Measurements from ENCODE around the gene HYAL3. TPM values are rescaled to one million over a fixed set of nuclear protein-coding genes. Genes with fewer than 3 reads are reported as not detected.

Gene HYAL3
- total RNA-seq, result 1 to 10 TPM; 2.4 to 8.8 (median 4.0) TPM

GRCh38 chr3:50298836-50299637, at the start of gene HYAL3, which contains the start of gene NAA80:
HYAL3 (minus strand) TSS chr3:50299405; CDS start chr3:50295602, 3,803 bp downstream.
NAA80 (minus strand) TSS chr3:50299405; CDS start chr3:50297463, 1,942 bp downstream.
- Histone ChIP-seq H3K27me3 (no peaks in the 10 kb centered on the region), H3K4me3 (peak within 1 kb of the TSS; percentile 41 to 68), H3K27ac (peak within 1 kb of the TSS; percentile 64 to 92 (median 90)), H3K36me3 (peaks cover 0 to 12% of the 10 kb centered on the region in 2 donors), H3K9me3 (no peaks in the 10 kb centered on the region), H3K4me1 (peaks cover 0 to 56% (median 26%) of the 10 kb centered on the region in 3 donors)
- TF ChIP-seq EP300 (IDR thresholded peaks at IDR 0.05) (no peak), POLR2A (IDR thresholded peaks at IDR 0.05) (peak; percentile 91 to 92), CTCF (IDR thresholded peaks at IDR 0.05) (peak in 3 of 4 experiments; percentile 40 to 76 (median 69)), POLR2AphosphoS5 (IDR thresholded peaks at IDR 0.05) (peak; percentile 92)
- ATAC-seq, result peak; percentile 92
- WGBS, 2 donors (ENCODE audit: low coverage in 1 of 2), result 1% methylated on average over 14 of the region's 61 CpGs; no CpG with 5 or more reads in 1 of the 2 donors

- Histone ChIP-seq H3K27me3 (no peaks in the 10 kb centered on the region), H3K36me3 (peaks cover 0 to 20% of the 10 kb centered on the region in 2 donors), H3K4me3 (no peak overlapping the region), H3K4me1 (peaks cover 0 to 64% (median 31%) of the 10 kb centered on the region in 3 donors), H3K27ac (peak overlapping the region in 2 of 4 donors; percentile 32 to 48), H3K9me3 (no peaks in the 10 kb centered on the region)
- no peak for TF ChIP-seq POLR2A (IDR thresholded peaks at IDR 0.05)
- TF ChIP-seq POLR2AphosphoS5 (IDR thresholded peaks at IDR 0.05), result no peak
- no peak for TF ChIP-seq EP300 (IDR thresholded peaks at IDR 0.05)
- TF ChIP-seq CTCF (IDR thresholded peaks at IDR 0.05), result peak in 3 of 4 experiments; percentile 23 to 63 (median 59)
- WGBS, 2 donors (ENCODE audit: low coverage in 1 of 2), result 9 to 20% methylated on average over 4 to 9 of the region's 14 CpGs
- no peak for ATAC-seq
Observed at GRCh38 chr3:50347187-50347813, 48.1 kb upstream of the HYAL3 start.

- Histone ChIP-seq H3K4me1 (peaks cover 0 to 66% (median 36%) of the 10 kb centered on the region in 3 donors), H3K4me3 (peak within 1 kb of the TSS in 1 of 2 donors; percentile 48), H3K9me3 (no peaks in the 10 kb centered on the region), H3K36me3 (peaks cover 0 to 20% of the 10 kb centered on the region in 2 donors), H3K27ac (peak within 1 kb of the TSS in 1 of 4 donors; percentile 15), H3K27me3 (no peaks in the 10 kb centered on the region)
- ATAC-seq, result peak; percentile 48
- 6 to 29% methylated on average over 8 to 11 of the region's 45 CpGs for WGBS, 2 donors (ENCODE audit: low coverage in 1 of 2)
- TF ChIP-seq POLR2AphosphoS5 (IDR thresholded peaks at IDR 0.05) (no peak), POLR2A (IDR thresholded peaks at IDR 0.05) (no peak), EP300 (IDR thresholded peaks at IDR 0.05) (no peak), CTCF (IDR thresholded peaks at IDR 0.05) (no peak)
Observed at GRCh38 chr3:50345586-50346234, 46.5 kb upstream of the HYAL3 start, which contains the start of gene ZMYND10. ZMYND10 (minus strand) TSS chr3:50345732; CDS start chr3:50345579, 153 bp downstream.

- peaks cover 0 to 68% (median 37%) of the 10 kb centered on the region in 3 donors for H3K4me1 ChIP-seq
- H3K27ac ChIP-seq, result no peak overlapping the region
Observed at GRCh38 chr3:50345008-50345407, 45.8 kb upstream of the HYAL3 start.

More at GRCh38 chr3:50345008-50345407, 45.8 kb upstream of the HYAL3 start:
- Histone ChIP-seq H3K4me3 (peak overlapping the region in 1 of 2 donors; percentile 48), H3K27me3 (no peaks in the 10 kb centered on the region), H3K36me3 (peaks cover 0 to 20% of the 10 kb centered on the region in 2 donors), H3K9me3 (no peaks in the 10 kb centered on the region)
- 52 to 65% methylated on average over 4 to 6 of the region's 8 CpGs for WGBS, 2 donors (ENCODE audit: low coverage in 1 of 2)
- ATAC-seq, result no peak
- no peak for TF ChIP-seq EP300 (IDR thresholded peaks at IDR 0.05)
- TF ChIP-seq POLR2A (IDR thresholded peaks at IDR 0.05), result no peak
- TF ChIP-seq CTCF (IDR thresholded peaks at IDR 0.05), result no peak
- no peak for TF ChIP-seq POLR2AphosphoS5 (IDR thresholded peaks at IDR 0.05)

Measured in gastroesophageal sphincter (tissue), 4 donors.